Panc1 (cell line): ENCODE results near the gene DENND2A. TPM values are rescaled to one million over a fixed set of nuclear protein-coding genes. Genes with fewer than 3 reads are reported as not detected.

ENCODE experiments used
- ATAC-seq: fragments of 200-7000 bp; cut with Tn5 transposase; 2 replicates; pipeline ENCODE4 v1.9.1; 2020; ENCODE audit warnings: mild to moderate bottlenecking, moderate library complexity
- BruUV-seq: library from RNA; stranded (reverse); fragments of 400-500 nt; replicated peaks from 2 replicates; lab custom pipeline; 2021; lab: Mats Ljungman, UMichigan
- CTCF ChIA-PET: fragments of 300-600 bp; sonication (Branson Sonifier 250); formaldehyde crosslinking; loops from one replicate; lab custom pipeline; 2022; ENCODE audit warnings: antibody characterized with exemption; lab: Charles Lee
- POLR2A ChIA-PET: fragments of 300-600 bp; sonication (Branson Sonifier 250); formaldehyde crosslinking; loops from one replicate; lab custom pipeline; 2022; ENCODE audit warnings: antibody characterized with exemption; lab: Charles Lee
- DNase-seq: peaks from one replicate; pipeline ENCODE4 v3.0.0-alpha.2; 2010; ENCODE audit warnings: low read depth, low spot score
- H3K27ac ChIP-seq: 2 replicates; pipeline ENCODE4 v1.5.1; 2011; ENCODE audit warnings: mild to moderate bottlenecking, low read length, inconsistent platforms
- H3K27me3 ChIP-seq: fragments of 200-500 bp; sonication (Bioruptor generic); 2 replicates; pipeline ENCODE4 v1.6.0; 2014; ENCODE audit warnings: low read length, inconsistent platforms; ENCODE audit not compliant: control insufficient read depth, insufficient read depth
- H3K36me3 ChIP-seq: fragments of 200-500 bp; sonication (Bioruptor generic); 2 replicates; pipeline ENCODE4 v1.5.1; 2014; ENCODE audit warnings: inconsistent platforms, mild to moderate bottlenecking, low read length, moderate library complexity; ENCODE audit not compliant: control insufficient read depth, insufficient read depth
- H3K4me1 ChIP-seq: 2 replicates; pipeline ENCODE4 v1.5.1; 2011; ENCODE audit warnings: inconsistent platforms, mild to moderate bottlenecking, low read length, moderate library complexity; ENCODE audit not compliant: control insufficient read depth, insufficient read depth
- H3K4me3 ChIP-seq, 2 experiments: 2 replicates each; pipeline ENCODE4 v1.5.1; 2011 to 2012; ENCODE audit warnings: low read depth in 2 of 2, low read length in 2 of 2, mild to moderate bottlenecking in 2 of 2, inconsistent platforms in 1 of 2, moderate library complexity in 1 of 2
- H3K9me3 ChIP-seq: fragments of 200-500 bp; sonication (Bioruptor generic); 2 replicates; pipeline ENCODE4 v1.5.1; 2014; ENCODE audit warnings: low read depth, mild to moderate bottlenecking, inconsistent platforms, low read length, moderate library complexity; ENCODE audit not compliant: control insufficient read depth, insufficient read depth
- POLR2AphosphoS5 ChIP-seq: IDR thresholded peaks from 2 replicates; pipeline ENCODE4 v1.6.1; 2012; ENCODE audit warnings: mild to moderate bottlenecking, low read depth, low read length, moderate library complexity
- SIN3A ChIP-seq: IDR thresholded peaks from 2 replicates; pipeline ENCODE4 v1.6.1; 2012; ENCODE audit warnings: low read depth, mild to moderate bottlenecking, low read length, moderate library complexity, borderline replicate concordance; ENCODE audit not compliant: insufficient read depth
- TCF7L2 ChIP-seq: IDR thresholded peaks from 2 replicates; pipeline ENCODE4 v1.6.1; 2011; ENCODE audit warnings: mild to moderate bottlenecking, low read depth, low read length, inconsistent platforms
- in situ Hi-C: cut with HindIII; loops from 2 replicates; pipeline ENCODE4 v1.10.0; 2016; ENCODE audit warnings: low sequenced_read_pairs, low pct_unique_long_range_greater_than_20kb
- intact Hi-C: fragments of 100-400 bp; cut with micrococcal nuclease; formaldehyde crosslinking; loops from one replicate; pipeline ENCODE4 v1.10.0; 2022; ENCODE audit not compliant: unreplicated experiment
- total RNA-seq: library from RNA; stranded (reverse); gene quantifications from one replicate; pipeline ENCODE4 v1.2.1, GENCODE V29; 2021; ENCODE audit not compliant: unreplicated experiment
- TF ChIP-seq, protein P1 (sequence below), 2 experiments: IDR thresholded peaks; 2 replicates each; pipeline ENCODE4 v1.6.1; 2011 to 2012; ENCODE audit warnings: low read depth in 2 of 2, control low read depth in 1 of 2, low read length in 1 of 2, mild to moderate bottlenecking in 1 of 2, moderate library complexity in 1 of 2; ENCODE audit not compliant: insufficient read depth in 1 of 2
- TF ChIP-seq, protein P2 (sequence below): fragments of 450-650 bp; IDR thresholded peaks from 2 replicates; pipeline ENCODE4 v1.5.1; 2017; ENCODE audit warnings: mild to moderate bottlenecking

DENND2A gene
- total RNA-seq, 1 experiment from 2014 or later = 1.4 TPM

DNA sequence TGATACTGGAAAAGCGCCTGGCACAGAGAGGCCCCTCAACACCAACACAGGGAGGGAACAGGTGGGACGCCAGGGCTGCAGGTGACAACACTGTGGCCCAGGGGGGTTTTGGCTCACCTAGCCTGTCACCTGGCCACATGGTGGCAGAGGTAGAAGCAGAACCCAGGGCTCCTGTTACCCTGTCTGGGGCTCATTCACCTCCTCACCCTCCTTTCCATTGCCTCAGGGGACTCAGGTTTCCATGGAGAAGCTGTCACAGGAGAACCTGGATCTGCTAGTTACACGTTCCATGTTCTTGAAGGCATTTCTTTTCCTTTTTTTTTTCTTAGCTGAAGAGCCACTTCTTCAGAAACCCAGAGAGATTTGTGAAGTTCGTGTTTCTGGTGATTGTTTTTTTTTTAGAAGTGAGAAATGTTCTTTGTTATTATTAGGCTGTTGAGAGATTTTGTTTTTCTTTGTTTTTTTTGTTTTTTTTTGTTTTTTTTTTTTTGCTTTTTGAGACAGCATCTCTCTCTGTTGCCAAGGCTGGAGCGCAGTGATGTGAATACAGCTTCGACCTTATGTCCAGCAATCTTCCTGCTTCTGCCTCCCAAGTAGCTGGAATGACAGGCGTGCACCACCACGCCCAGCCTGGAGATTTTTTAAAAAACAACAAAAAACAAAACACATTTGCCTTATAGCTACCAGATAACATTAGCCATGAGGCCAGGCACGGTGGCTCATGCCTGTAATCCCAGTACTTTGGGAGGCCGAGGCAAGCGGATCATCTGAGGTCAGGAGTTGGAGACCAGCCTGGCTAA lies 16.0 kb downstream of the DENND2A start:
- CTCF ChIA-PET = interaction anchor here (0.6 to 0.7 kb wide), 2 partner anchors 12 to 23 kb away, joined by 3 to 15 read pairs; no protein-coding TSS in a partner anchor
- peaks cover 5% of the 10 kb centered on the region; the same call in 1 of the 2 replicates for H3K4me1 ChIP-seq
- intact Hi-C loops (no loop called here), in situ Hi-C loops (no loop called here)
- H3K9me3 ChIP-seq = no peaks in the 10 kb centered on the region
- POLR2A ChIA-PET = interaction anchor here (0.6 kb wide), 1 partner anchor 121 kb away, joined by 6 read pairs; no protein-coding TSS in a partner anchor
- no TSS peak for BruUV-seq
- no peaks in the 10 kb centered on the region for H3K36me3 ChIP-seq
- TF ChIP-seq TCF7L2 = no peak
- TF ChIP-seq, protein P1, sequence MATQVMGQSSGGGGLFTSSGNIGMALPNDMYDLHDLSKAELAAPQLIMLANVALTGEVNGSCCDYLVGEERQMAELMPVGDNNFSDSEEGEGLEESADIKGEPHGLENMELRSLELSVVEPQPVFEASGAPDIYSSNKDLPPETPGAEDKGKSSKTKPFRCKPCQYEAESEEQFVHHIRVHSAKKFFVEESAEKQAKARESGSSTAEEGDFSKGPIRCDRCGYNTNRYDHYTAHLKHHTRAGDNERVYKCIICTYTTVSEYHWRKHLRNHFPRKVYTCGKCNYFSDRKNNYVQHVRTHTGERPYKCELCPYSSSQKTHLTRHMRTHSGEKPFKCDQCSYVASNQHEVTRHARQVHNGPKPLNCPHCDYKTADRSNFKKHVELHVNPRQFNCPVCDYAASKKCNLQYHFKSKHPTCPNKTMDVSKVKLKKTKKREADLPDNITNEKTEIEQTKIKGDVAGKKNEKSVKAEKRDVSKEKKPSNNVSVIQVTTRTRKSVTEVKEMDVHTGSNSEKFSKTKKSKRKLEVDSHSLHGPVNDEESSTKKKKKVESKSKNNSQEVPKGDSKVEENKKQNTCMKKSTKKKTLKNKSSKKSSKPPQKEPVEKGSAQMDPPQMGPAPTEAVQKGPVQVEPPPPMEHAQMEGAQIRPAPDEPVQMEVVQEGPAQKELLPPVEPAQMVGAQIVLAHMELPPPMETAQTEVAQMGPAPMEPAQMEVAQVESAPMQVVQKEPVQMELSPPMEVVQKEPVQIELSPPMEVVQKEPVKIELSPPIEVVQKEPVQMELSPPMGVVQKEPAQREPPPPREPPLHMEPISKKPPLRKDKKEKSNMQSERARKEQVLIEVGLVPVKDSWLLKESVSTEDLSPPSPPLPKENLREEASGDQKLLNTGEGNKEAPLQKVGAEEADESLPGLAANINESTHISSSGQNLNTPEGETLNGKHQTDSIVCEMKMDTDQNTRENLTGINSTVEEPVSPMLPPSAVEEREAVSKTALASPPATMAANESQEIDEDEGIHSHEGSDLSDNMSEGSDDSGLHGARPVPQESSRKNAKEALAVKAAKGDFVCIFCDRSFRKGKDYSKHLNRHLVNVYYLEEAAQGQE (IDR thresholded peaks at IDR 0.05; ENCODE audit: insufficient read depth in 1 of 2, low read depth in 2 of 2, low read length in 1 of 2) = no peak
- TF ChIP-seq SIN3A = no peak
- TF ChIP-seq POLR2AphosphoS5 = no peak
- TF ChIP-seq, protein P2, sequence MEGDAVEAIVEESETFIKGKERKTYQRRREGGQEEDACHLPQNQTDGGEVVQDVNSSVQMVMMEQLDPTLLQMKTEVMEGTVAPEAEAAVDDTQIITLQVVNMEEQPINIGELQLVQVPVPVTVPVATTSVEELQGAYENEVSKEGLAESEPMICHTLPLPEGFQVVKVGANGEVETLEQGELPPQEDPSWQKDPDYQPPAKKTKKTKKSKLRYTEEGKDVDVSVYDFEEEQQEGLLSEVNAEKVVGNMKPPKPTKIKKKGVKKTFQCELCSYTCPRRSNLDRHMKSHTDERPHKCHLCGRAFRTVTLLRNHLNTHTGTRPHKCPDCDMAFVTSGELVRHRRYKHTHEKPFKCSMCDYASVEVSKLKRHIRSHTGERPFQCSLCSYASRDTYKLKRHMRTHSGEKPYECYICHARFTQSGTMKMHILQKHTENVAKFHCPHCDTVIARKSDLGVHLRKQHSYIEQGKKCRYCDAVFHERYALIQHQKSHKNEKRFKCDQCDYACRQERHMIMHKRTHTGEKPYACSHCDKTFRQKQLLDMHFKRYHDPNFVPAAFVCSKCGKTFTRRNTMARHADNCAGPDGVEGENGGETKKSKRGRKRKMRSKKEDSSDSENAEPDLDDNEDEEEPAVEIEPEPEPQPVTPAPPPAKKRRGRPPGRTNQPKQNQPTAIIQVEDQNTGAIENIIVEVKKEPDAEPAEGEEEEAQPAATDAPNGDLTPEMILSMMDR = no peak
- no peaks in the 10 kb centered on the region for H3K27me3 ChIP-seq
- H3K4me3 ChIP-seq = no peak overlapping the region
- ATAC-seq = no peak
- no peak overlapping the region for H3K27ac ChIP-seq
- DNase-seq = no peak

DNA sequence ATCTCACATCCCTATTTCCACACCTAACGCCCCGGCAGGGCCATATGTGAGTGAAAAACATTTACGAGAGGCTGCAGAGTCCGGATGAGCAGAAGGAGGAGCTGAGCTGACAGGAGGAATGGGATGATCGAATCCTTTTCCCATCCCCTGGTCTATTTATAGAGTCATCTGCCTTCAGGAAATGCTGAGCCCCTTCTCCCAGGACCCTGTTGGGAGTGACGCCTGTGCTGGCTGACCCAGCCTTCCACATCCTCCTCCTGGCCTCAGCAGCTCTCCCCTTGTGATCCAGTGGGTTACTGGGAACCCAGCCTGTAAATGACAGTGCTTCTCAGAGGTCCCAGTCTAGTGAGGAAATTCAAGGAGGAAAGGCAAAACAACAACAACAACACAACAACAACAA lies 16.6 kb downstream of the DENND2A start:
- in situ Hi-C loops = no loop called here
- intact Hi-C loops = no loop called here
- peaks cover 5% of the 10 kb centered on the region; the same call in 1 of the 2 replicates for H3K4me1 ChIP-seq
- ATAC-seq (no peak), DNase-seq (no peak)
- no peak overlapping the region for H3K4me3 ChIP-seq
- ChIA-PET POLR2A (no interaction called here), CTCF (interaction anchor here (0.6 kb wide), 1 partner anchor 24 kb away, joined by 15 read pairs; no protein-coding TSS in a partner anchor)
- no peaks in the 10 kb centered on the region for H3K36me3 ChIP-seq
- no peak overlapping the region for H3K27ac ChIP-seq
- no peaks in the 10 kb centered on the region for H3K27me3 ChIP-seq
- H3K9me3 ChIP-seq = no peaks in the 10 kb centered on the region
- TF ChIP-seq, protein P1 (IDR thresholded peaks at IDR 0.05; ENCODE audit: insufficient read depth in 1 of 2, low read depth in 2 of 2, low read length in 1 of 2) = no peak
- BruUV-seq = no TSS peak
